Spleen (tissue), 11 donors: ENCODE results near the gene ISM2. TPM values are rescaled to one million over a fixed set of nuclear protein-coding genes. Genes with fewer than 3 reads are reported as not detected.
"Not testable (repeated sequence)": the region's sequence is repeated elsewhere in the genome, so short reads cannot be mapped to it uniquely, and the experiment has no call there.

Experiments
- DNase-seq: peaks from one replicate; pipeline ENCODE4 v3.0.0-alpha.2; 2020
- H3K27ac ChIP-seq, 8 donors: fragments of 200-600 bp; sonication (generic) in 7 of 8; 1 replicate in 4 of 8; 2 replicates in 4 of 8; pipeline versions ENCODE4 v1.5.0 to v1.8.0; 2016 to 2021; ENCODE audit warnings: inconsistent platforms in 4 of 8, mild to moderate bottlenecking in 4 of 8, moderate library complexity in 1 of 8
- H3K27me3 ChIP-seq, 7 donors: fragments of 200-600 bp; sonication (generic) in 6 of 7; replicated peaks in 1 of 7; 1 replicate in 4 of 7; 2 replicates in 3 of 7; pipeline versions ENCODE4 v1.5.0 to v1.8.0; 2016 to 2021; ENCODE audit warnings: inconsistent platforms in 3 of 7, mild to moderate bottlenecking in 1 of 7
- H3K36me3 ChIP-seq, 6 donors: fragments of 200-600 bp; sonication (generic) in 5 of 6; 1 replicate in 4 of 6; 2 replicates in 2 of 6; pipeline versions ENCODE4 v1.5.0 to v1.8.0; 2016 to 2021; ENCODE audit warnings: inconsistent platforms in 2 of 6
- H3K4me1 ChIP-seq, 6 donors: fragments of 200-600 bp; sonication (generic) in 5 of 6; 1 replicate in 3 of 6; 2 replicates in 3 of 6; pipeline versions ENCODE4 v1.5.0 to v1.8.0; 2016 to 2021; ENCODE audit warnings: inconsistent platforms in 3 of 6
- H3K4me3 ChIP-seq, 8 donors: fragments of 200-600 bp; sonication (generic) in 7 of 8; 1 replicate in 4 of 8; 2 replicates in 4 of 8; pipeline versions ENCODE4 v1.5.0 to v1.8.0; 2016 to 2021; ENCODE audit warnings: inconsistent platforms in 4 of 8, mild to moderate bottlenecking in 4 of 8, moderate library complexity in 2 of 8
- H3K9me3 ChIP-seq, 8 donors: fragments of 200-600 bp; sonication (generic) in 7 of 8; 1 replicate in 4 of 8; 2 replicates in 4 of 8; pipeline versions ENCODE4 v1.5.0 to v1.8.0; 2016 to 2021; ENCODE audit warnings: inconsistent platforms in 4 of 8
- POLR2A ChIP-seq, 3 donors: fragments of 450-650 bp; IDR thresholded peaks; one replicate each; pipeline ENCODE4 v1.5.1; 2017; ENCODE audit warnings: antibody characterized with exemption in 3 of 3, mild to moderate bottlenecking in 1 of 3
- POLR2AphosphoS5 ChIP-seq, 3 donors: sonication (generic); formaldehyde crosslinking; IDR thresholded peaks; one replicate each; pipeline ENCODE4 v1.5.1; 2017; ENCODE audit warnings: antibody characterized with exemption in 3 of 3
- WGBS, 5 donors: extraction: QIAGEN DNeasy Blood & Tissue Kit in 3 of 5; methylation state at CpG; one replicate each; pipeline versions ENCODE4 v1.1.5 to v1.1.7; 2013 to 2018; 5-methylcytosine and 5-hydroxymethylcytosine counted together
- intact Hi-C: fragments of 100-400 bp; cut with DNase I; formaldehyde crosslinking; loops from one replicate; pipeline ENCODE4 v1.15.0; 2023; ENCODE audit warnings: low total_unique reads
- polyA plus RNA-seq, 3 donors: library from polyadenylated mRNA; stranded (reverse); fragments of 200-250 nt; gene quantifications; one replicate each; pipeline ENCODE4 v1.2.1, GENCODE V29; 2013
- total RNA-seq, 7 donors: library from RNA; depleted of rRNA in 3 of 7; stranded (reverse); fragments of >200 nt in 3 of 7; fragmentation: NEBNext Ultra II Directional in 4 of 7; extraction: Animal tissue kit (Norgen Biotek cat#: 25700) in 4 of 7; gene quantifications; one replicate each; pipeline versions ENCODE4 v1.1.0 to v1.2.1, GENCODE V29; 2016 to 2021
- TF ChIP-seq, protein P1 (sequence below), 11 experiments: fragments of 200-600 bp in 7 of 11; fragments of 450-650 bp in 4 of 11; sonication (generic) in 4 of 11; IDR thresholded peaks in 8 of 11; conservative IDR thresholded peaks in 3 of 11; 1 replicate in 7 of 11; 2 replicates in 4 of 11; pipeline versions ENCODE4 v1.4.0 to v1.8.0; 2016 to 2021; ENCODE audit warnings: antibody characterized with exemption in 11 of 11, inconsistent platforms in 4 of 11, mild to moderate bottlenecking in 1 of 11
- donor health status: healthy with polysubstance abuse.
- donor health status: DM: no; HTN: no; CAD: no; lungs with moderate emphysema.
- donor health status: DM: no; HTN: no; CAD: no.
- donor health status: Bipolar disorder and iron deficiency.
- donor health status: healthy.
- donor health status: DM: no; HTN: no; CAD: no.
- donor health status: DM: yes; HTN: yes; CAD: no.

Gene ISM2
- total and polyA plus RNA-seq, 10 donors: 0.13 to 0.56 (median 0.43) TPM; not detected in 5

DNA sequence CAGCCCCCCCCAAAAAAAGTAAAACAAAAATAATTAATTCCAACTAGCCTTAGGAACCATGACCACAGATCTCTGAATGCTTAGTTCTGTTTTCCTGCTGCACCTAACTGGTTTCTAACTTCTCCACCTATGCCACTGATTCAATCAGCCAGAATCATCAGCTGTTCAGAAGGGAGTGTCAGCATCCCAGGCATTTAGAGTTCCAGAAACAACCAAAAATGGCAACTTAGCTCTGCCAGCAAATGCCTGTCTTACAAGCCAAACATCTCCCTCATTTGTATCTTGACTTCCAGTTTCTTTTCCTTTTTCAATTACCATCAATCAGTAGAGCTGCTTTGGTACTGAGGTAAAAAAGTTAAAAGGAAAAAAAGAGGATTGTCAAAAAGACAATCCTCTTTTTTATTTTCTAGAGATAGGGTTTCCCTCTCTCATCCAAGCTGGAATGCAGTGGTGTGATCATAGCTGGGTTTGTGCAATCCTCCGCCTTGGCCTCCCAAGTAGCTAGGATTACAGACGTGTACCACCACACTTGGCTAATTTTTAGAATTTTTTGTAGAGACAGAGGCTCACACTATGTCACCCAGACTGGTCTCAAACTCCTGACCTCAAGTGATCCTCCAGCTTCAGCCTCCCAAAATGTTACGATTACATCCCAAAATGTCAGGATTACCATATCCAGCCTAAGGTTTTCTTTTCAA is 45.2 kb upstream of the ISM2 start:
- no peak for DNase-seq
- no peaks in the 10 kb centered on the region for H3K27me3 ChIP-seq
- H3K4me1 ChIP-seq: peaks cover 9 to 52% (median 34%) of the 10 kb centered on the region in 6 donors
- H3K4me3 ChIP-seq: no peak overlapping the region
- intact Hi-C loops: no loop called here
- TF ChIP-seq POLR2AphosphoS5 (IDR thresholded peaks at IDR 0.05): no peak
- TF ChIP-seq POLR2A (IDR thresholded peaks at IDR 0.05): no peak
- TF ChIP-seq, protein P1, sequence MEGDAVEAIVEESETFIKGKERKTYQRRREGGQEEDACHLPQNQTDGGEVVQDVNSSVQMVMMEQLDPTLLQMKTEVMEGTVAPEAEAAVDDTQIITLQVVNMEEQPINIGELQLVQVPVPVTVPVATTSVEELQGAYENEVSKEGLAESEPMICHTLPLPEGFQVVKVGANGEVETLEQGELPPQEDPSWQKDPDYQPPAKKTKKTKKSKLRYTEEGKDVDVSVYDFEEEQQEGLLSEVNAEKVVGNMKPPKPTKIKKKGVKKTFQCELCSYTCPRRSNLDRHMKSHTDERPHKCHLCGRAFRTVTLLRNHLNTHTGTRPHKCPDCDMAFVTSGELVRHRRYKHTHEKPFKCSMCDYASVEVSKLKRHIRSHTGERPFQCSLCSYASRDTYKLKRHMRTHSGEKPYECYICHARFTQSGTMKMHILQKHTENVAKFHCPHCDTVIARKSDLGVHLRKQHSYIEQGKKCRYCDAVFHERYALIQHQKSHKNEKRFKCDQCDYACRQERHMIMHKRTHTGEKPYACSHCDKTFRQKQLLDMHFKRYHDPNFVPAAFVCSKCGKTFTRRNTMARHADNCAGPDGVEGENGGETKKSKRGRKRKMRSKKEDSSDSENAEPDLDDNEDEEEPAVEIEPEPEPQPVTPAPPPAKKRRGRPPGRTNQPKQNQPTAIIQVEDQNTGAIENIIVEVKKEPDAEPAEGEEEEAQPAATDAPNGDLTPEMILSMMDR (IDR thresholded peaks at IDR 0.05 in 8 of 11, conservative IDR thresholded peaks at IDR 0.05 in 3 of 11): no peak
- peak overlapping the region in 7 of 8 donors; percentile 65 to 86 (median 82) for H3K27ac ChIP-seq
- peaks cover 0 to 79% (median 26%) of the 10 kb centered on the region in 6 donors for H3K36me3 ChIP-seq
- WGBS, 5 donors: 81 to 92% (median 88%) methylated on average over 3 of the region's 3 CpGs
- H3K9me3 ChIP-seq: no peaks in the 10 kb centered on the region

- H3K27ac ChIP-seq: peak overlapping the region; percentile 48 to 86 (median 78)
- peaks cover 0 to 79% (median 21%) of the 10 kb centered on the region in 6 donors for H3K36me3 ChIP-seq
- TF ChIP-seq POLR2A (IDR thresholded peaks at IDR 0.05) (no peak), POLR2AphosphoS5 (IDR thresholded peaks at IDR 0.05) (no peak)
- TF ChIP-seq, protein P1 (IDR thresholded peaks at IDR 0.05 in 8 of 11, conservative IDR thresholded peaks at IDR 0.05 in 3 of 11): no peak
- peaks cover 9 to 58% (median 35%) of the 10 kb centered on the region in 6 donors for H3K4me1 ChIP-seq
- H3K9me3 ChIP-seq: no peaks in the 10 kb centered on the region
- no peak overlapping the region for H3K4me3 ChIP-seq
- no peak for DNase-seq
- no peaks in the 10 kb centered on the region for H3K27me3 ChIP-seq
- intact Hi-C loops: no loop called here
- 68 to 75% (median 72%) methylated on average over 5 of the region's 5 CpGs for WGBS, 5 donors
Measured at GRCh38 chr14:77543240-77543551, 44.6 kb upstream of the ISM2 start.

GRCh38 chr14:77542421-77543239 is 44.0 kb upstream of the ISM2 start:
- Histone ChIP-seq H3K4me3 (no peak overlapping the region), H3K36me3 (peaks cover 0 to 75% (median 18%) of the 10 kb centered on the region in 6 donors), H3K4me1 (peaks cover 9 to 63% (median 36%) of the 10 kb centered on the region in 6 donors), H3K27ac (peak overlapping the region; percentile 48 to 86 (median 78)), H3K9me3 (no peaks in the 10 kb centered on the region), H3K27me3 (no peaks in the 10 kb centered on the region)
- 28 to 36% (median 31%) methylated on average over 11 of the region's 11 CpGs for WGBS, 5 donors
- DNase-seq: no peak
- TF ChIP-seq, protein P1 (IDR thresholded peaks at IDR 0.05 in 8 of 11, conservative IDR thresholded peaks at IDR 0.05 in 3 of 11): no peak
- TF ChIP-seq POLR2AphosphoS5 (IDR thresholded peaks at IDR 0.05): peak in 1 of 3 donors; percentile 36
- intact Hi-C loops: no loop called here

DNA sequence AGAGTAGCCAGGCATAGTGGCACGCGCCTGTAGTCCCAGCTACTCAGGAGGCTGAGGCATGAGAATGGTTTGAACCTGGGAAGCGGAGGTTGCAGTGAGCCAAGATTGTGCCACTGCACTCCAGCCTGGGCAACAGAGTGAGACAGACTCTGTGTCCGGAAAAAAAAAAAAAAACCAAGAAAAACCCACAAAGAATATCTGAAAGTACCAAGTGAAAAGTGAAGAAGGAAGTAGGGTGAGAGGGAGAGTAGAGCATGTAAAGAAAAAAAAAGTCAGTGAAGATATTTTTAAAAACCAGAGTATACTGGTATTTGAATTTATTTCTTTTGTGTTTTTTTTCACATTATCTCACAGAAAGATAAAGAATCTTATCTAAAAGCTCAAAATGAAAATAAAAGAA is 43.3 kb upstream of the ISM2 start:
- WGBS, 5 donors: 49 to 67% (median 54%) methylated on average over 4 of the region's 4 CpGs
- intact Hi-C loops: no loop called here
- H3K36me3 ChIP-seq: peaks cover 0 to 67% (median 12%) of the 10 kb centered on the region in 6 donors
- H3K27ac ChIP-seq: peak overlapping the region; percentile 6 to 86 (median 78)
- H3K9me3 ChIP-seq: no peaks in the 10 kb centered on the region
- TF ChIP-seq POLR2A (IDR thresholded peaks at IDR 0.05) (no peak), POLR2AphosphoS5 (IDR thresholded peaks at IDR 0.05) (no peak)
- TF ChIP-seq, protein P1 (IDR thresholded peaks at IDR 0.05 in 8 of 11, conservative IDR thresholded peaks at IDR 0.05 in 3 of 11): no peak
- H3K4me3 ChIP-seq: no peak overlapping the region
- peaks cover 9 to 67% (median 37%) of the 10 kb centered on the region in 6 donors for H3K4me1 ChIP-seq
- no peaks in the 10 kb centered on the region for H3K27me3 ChIP-seq
- no peak for DNase-seq

GRCh38 chr14:77536951-77537350 is 38.3 kb upstream of the ISM2 start:
- 78 to 93% (median 88%) methylated on average over 5 of the region's 5 CpGs for WGBS, 5 donors
- H3K27me3 ChIP-seq, intact Hi-C loops, DNase-seq, H3K9me3 ChIP-seq, H3K4me3 ChIP-seq: not testable (repeated sequence)
- H3K27ac ChIP-seq: peak overlapping the region in 6 of 8 donors; percentile 31 to 86 (median 61)
- H3K4me1 ChIP-seq: peaks cover 0 to 49% (median 20%) of the 10 kb centered on the region in 6 donors
- H3K36me3 ChIP-seq: peaks cover 0 to 76% (median 8%) of the 10 kb centered on the region in 6 donors
